Activated CD4-positive, alpha-beta memory T cell treated with anti-CD3 and anti-CD28 coated beads, Interleukin-2, amount 10 ng/mL, durations not matched to agents 7 days and 5 days (primary cell): Measurements from ENCODE around the gene MCTP1. TPM values are rescaled to one million over a fixed set of nuclear protein-coding genes. Genes with fewer than 3 reads are reported as not detected.
"Not testable (repeated sequence)": the region's sequence is repeated elsewhere in the genome, so short reads cannot be mapped to it uniquely, and the experiment has no call there.

Experiments used
- CTCF ChIA-PET: fragments of 350-600 bp; sonication (Branson Sonifier 250); formaldehyde crosslinking; loops from one replicate; lab custom pipeline; 2021; ENCODE audit warnings: antibody characterized with exemption, inconsistent platforms; lab: Charles Lee
- POLR2A ChIA-PET: fragments of 350-600 bp; sonication (Branson Sonifier 250); formaldehyde crosslinking; loops from one replicate; lab custom pipeline; 2021; ENCODE audit warnings: antibody characterized with exemption; lab: Charles Lee
- DNase-seq: peaks from one replicate; pipeline ENCODE4 v3.0.0-alpha.2; 2020
- H3K27ac Mint-ChIP-seq: one replicate; pipeline ENCODE4 v1.8.0; 2021; ENCODE audit warnings: mild to moderate bottlenecking, mixed read lengths
- H3K27me3 Mint-ChIP-seq: one replicate; pipeline ENCODE4 v1.8.0; 2021; ENCODE audit warnings: mixed read lengths
- H3K36me3 Mint-ChIP-seq: one replicate; pipeline ENCODE4 v1.8.0; 2021; ENCODE audit warnings: low read depth, mixed read lengths
- H3K4me1 Mint-ChIP-seq: one replicate; pipeline ENCODE4 v1.8.0; 2021; ENCODE audit warnings: mixed read lengths
- H3K4me3 Mint-ChIP-seq: one replicate; pipeline ENCODE4 v1.8.0; 2021; ENCODE audit warnings: mild to moderate bottlenecking, mixed read lengths
- H3K9me3 Mint-ChIP-seq: one replicate; pipeline ENCODE4 v1.8.0; 2021; ENCODE audit warnings: mixed read lengths
- total RNA-seq, 2 experiments: library from RNA; stranded (reverse); gene quantifications; one replicate each; pipeline ENCODE4 v1.2.3, GENCODE V29; 2021

MCTP1 gene
- total RNA-seq, 2 experiments from 2014 or later = not detected

- ChIA-PET POLR2A (no interaction called here), CTCF (interaction anchor here (1.4 kb wide), 2 partner anchors 10 to 86 kb away, joined by 4 read pairs; no protein-coding TSS in a partner anchor)
- H3K27ac Mint-ChIP-seq = no peak overlapping the region
Observed at GRCh38 chr5:94967525-94967924, 317.4 kb downstream of the MCTP1 start.

GRCh38 chr5:94959279-94959678 lies 325.6 kb downstream of the MCTP1 start:
- POLR2A ChIA-PET = not testable (repeated sequence)

More at GRCh38 chr5:94967525-94967924, 317.4 kb downstream of the MCTP1 start:
- H3K27me3 Mint-ChIP-seq = peaks cover 10% of the 10 kb centered on the region
- DNase-seq = no peak
- no peaks in the 10 kb centered on the region for H3K36me3 Mint-ChIP-seq
- no peaks in the 10 kb centered on the region for H3K4me1 Mint-ChIP-seq
- H3K4me3 Mint-ChIP-seq = no peak overlapping the region
- H3K9me3 Mint-ChIP-seq = no peaks in the 10 kb centered on the region

DNA sequence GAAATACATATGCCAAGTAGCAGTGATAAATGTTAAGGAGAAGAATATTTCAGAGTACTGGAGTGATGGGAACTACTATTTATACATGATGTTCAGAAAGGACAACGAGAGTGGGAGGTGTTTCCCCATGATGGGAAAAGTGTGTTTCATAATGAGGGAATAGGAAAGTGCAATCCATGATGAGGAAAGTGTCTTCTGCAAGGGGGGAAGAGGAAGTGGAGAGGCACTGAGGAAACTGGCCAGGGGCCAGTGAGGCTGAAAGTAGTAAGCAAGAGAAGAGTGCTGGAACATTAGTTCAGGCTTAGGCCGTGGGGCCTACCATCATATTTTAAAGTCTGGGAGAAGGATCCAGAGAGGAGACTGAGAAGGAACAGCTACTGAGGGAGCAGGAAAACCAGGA lies 339.2 kb downstream of the MCTP1 start:
- H3K36me3 Mint-ChIP-seq = no peaks in the 10 kb centered on the region
- H3K4me3 Mint-ChIP-seq = no peak overlapping the region
- no peaks in the 10 kb centered on the region for H3K4me1 Mint-ChIP-seq
- H3K27ac Mint-ChIP-seq = no peak overlapping the region
- DNase-seq = no peak
- H3K9me3 Mint-ChIP-seq = no peaks in the 10 kb centered on the region
- peaks cover 3% of the 10 kb centered on the region for H3K27me3 Mint-ChIP-seq
- ChIA-PET CTCF (no interaction called here), POLR2A (no interaction called here)

More at GRCh38 chr5:94959279-94959678, 325.6 kb downstream of the MCTP1 start:
- H3K9me3 Mint-ChIP-seq, DNase-seq, CTCF ChIA-PET, H3K4me1 Mint-ChIP-seq, H3K4me3 Mint-ChIP-seq, H3K36me3 Mint-ChIP-seq, H3K27ac Mint-ChIP-seq, H3K27me3 Mint-ChIP-seq: not testable (repeated sequence)

GRCh38 chr5:94944160-94944559 lies 340.7 kb downstream of the MCTP1 start:
- Mint-ChIP-seq H3K4me1 (no peaks in the 10 kb centered on the region), H3K27me3 (peaks cover 3% of the 10 kb centered on the region), H3K27ac (no peak overlapping the region), H3K36me3 (no peaks in the 10 kb centered on the region), H3K9me3 (no peaks in the 10 kb centered on the region), H3K4me3 (no peak overlapping the region)
- CTCF ChIA-PET = no interaction called here
- POLR2A ChIA-PET = no interaction called here
- DNase-seq = no peak

GRCh38 chr5:94941122-94941755 lies 343.7 kb downstream of the MCTP1 start:
- no peak overlapping the region for H3K27ac Mint-ChIP-seq
- peaks cover 8% of the 10 kb centered on the region for H3K27me3 Mint-ChIP-seq
- H3K36me3 Mint-ChIP-seq = no peaks in the 10 kb centered on the region
- DNase-seq = no peak
- no peak overlapping the region for H3K4me3 Mint-ChIP-seq
- ChIA-PET CTCF (no interaction called here), POLR2A (no interaction called here)
- H3K9me3 Mint-ChIP-seq = no peaks in the 10 kb centered on the region
- no peaks in the 10 kb centered on the region for H3K4me1 Mint-ChIP-seq

GRCh38 chr5:94932259-94932658 lies 352.6 kb downstream of the MCTP1 start:
- Mint-ChIP-seq H3K36me3 (no peaks in the 10 kb centered on the region), H3K27me3 (no peaks in the 10 kb centered on the region), H3K27ac (no peak overlapping the region), H3K9me3 (no peaks in the 10 kb centered on the region), H3K4me1 (no peaks in the 10 kb centered on the region), H3K4me3 (no peak overlapping the region)
- CTCF ChIA-PET = no interaction called here
- POLR2A ChIA-PET = no interaction called here
- no peak for DNase-seq

DNA sequence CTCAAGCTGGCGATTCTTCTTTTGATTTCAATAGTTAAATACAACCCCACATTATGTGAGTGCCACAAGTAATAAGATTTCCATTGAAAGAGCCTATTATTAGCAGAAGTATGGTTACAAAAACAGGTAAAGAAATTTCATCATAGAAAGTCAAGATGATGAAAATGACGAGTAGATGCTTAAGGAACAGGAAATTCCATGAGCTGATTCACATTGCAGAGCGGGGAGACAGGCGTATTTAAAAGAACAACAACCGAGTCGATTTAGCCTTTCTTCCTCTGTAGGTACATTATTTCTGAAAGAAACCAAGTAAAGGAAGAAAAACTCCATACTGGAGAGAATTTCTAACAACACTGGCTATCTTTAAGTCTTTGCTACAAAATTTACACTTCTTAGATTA lies 356.0 kb downstream of the MCTP1 start:
- ChIA-PET POLR2A (no interaction called here), CTCF (no interaction called here)
- Mint-ChIP-seq H3K36me3 (no peaks in the 10 kb centered on the region), H3K27ac (no peak overlapping the region), H3K9me3 (no peaks in the 10 kb centered on the region), H3K4me1 (no peaks in the 10 kb centered on the region), H3K4me3 (no peak overlapping the region), H3K27me3 (peaks cover 4% of the 10 kb centered on the region)
- no peak for DNase-seq

DNA sequence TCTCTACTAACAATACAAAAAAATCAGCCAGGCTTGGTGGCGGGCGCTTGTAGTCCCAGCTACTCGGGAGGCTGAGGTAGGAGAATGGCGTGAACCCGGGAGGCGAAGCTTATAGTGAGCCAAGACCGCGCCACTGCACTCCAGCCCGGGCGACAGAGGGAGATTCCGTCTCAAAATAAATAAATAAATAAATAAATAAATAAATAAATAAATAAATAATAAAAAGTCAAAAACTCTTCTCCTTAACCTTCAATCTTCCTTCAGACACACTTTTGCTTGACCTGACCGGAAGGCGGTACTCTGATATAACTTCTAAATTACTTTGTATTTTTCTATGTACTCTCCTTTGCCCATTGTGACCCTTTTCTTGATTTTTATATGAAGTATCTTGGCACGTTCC lies 364.3 kb downstream of the MCTP1 start:
- CTCF ChIA-PET = no interaction called here
- peaks cover 8% of the 10 kb centered on the region for H3K27me3 Mint-ChIP-seq
- no peaks in the 10 kb centered on the region for H3K36me3 Mint-ChIP-seq
- no peak overlapping the region for H3K4me3 Mint-ChIP-seq
- H3K27ac Mint-ChIP-seq = no peak overlapping the region
- POLR2A ChIA-PET = no interaction called here
- no peaks in the 10 kb centered on the region for H3K4me1 Mint-ChIP-seq
- H3K9me3 Mint-ChIP-seq = no peaks in the 10 kb centered on the region
- no peak for DNase-seq

DNA sequence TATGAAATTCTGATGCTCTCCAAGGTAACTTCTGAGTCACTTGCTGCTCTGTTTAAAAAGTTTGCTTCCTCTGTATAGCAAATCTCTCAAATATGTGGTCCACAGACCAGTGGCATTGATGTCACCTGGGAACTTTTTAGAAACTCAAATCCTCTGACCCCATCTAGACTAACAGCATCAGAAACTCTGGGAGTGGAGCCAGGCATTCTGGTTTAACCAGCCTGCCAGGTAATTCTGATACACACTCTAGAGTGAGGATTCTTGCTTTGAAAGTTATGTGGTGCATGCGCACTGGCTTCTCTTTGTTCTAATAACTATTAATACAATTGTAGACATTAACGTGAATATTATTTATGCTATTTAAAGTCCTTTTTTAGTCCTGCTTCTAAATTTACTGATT lies 368.3 kb downstream of the MCTP1 start:
- peaks cover 10% of the 10 kb centered on the region for H3K27me3 Mint-ChIP-seq
- H3K4me1 Mint-ChIP-seq = no peaks in the 10 kb centered on the region
- CTCF ChIA-PET = no interaction called here
- no peaks in the 10 kb centered on the region for H3K9me3 Mint-ChIP-seq
- no peak overlapping the region for H3K27ac Mint-ChIP-seq
- POLR2A ChIA-PET = no interaction called here
- no peak overlapping the region for H3K4me3 Mint-ChIP-seq
- H3K36me3 Mint-ChIP-seq = no peaks in the 10 kb centered on the region
- DNase-seq = no peak

GRCh38 chr5:94911276-94911675 lies 373.6 kb downstream of the MCTP1 start:
- Mint-ChIP-seq H3K4me3 (no peak overlapping the region), H3K36me3 (no peaks in the 10 kb centered on the region), H3K4me1 (no peaks in the 10 kb centered on the region), H3K27ac (no peak overlapping the region), H3K9me3 (no peaks in the 10 kb centered on the region), H3K27me3 (peaks cover 9% of the 10 kb centered on the region)
- ChIA-PET POLR2A (no interaction called here), CTCF (interaction anchor here (1.4 kb wide), 1 partner anchor 173 kb away, joined by 3 read pairs; no protein-coding TSS in a partner anchor)
- no peak for DNase-seq

DNA sequence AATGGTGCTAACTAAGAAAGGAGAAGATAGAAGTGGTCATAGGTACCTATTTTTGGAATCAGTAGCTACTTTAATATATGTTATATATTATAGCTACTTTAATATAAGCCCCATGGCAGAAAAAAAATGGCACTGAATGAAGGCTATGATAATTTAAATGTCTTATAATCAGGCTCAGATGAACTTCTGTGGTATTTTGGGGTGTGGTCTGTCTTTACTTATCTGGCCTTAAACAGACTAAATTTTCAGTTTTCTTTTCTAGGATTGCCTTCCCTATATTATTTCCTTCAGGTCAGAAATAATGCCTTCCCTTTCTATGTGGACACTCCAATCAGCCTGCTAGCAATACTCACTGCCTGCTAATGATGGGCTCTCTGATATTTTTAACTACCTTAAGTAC lies 374.2 kb downstream of the MCTP1 start:
- DNase-seq = no peak
- ChIA-PET POLR2A (no interaction called here), CTCF (interaction anchor here (1.4 kb wide), 1 partner anchor 173 kb away, joined by 3 read pairs; no protein-coding TSS in a partner anchor)
- Mint-ChIP-seq H3K4me3 (no peak overlapping the region), H3K36me3 (no peaks in the 10 kb centered on the region), H3K27me3 (peaks cover 8% of the 10 kb centered on the region), H3K27ac (no peak overlapping the region), H3K4me1 (no peaks in the 10 kb centered on the region), H3K9me3 (no peaks in the 10 kb centered on the region)

GRCh38 chr5:94908889-94909480 lies 375.9 kb downstream of the MCTP1 start:
- Mint-ChIP-seq H3K9me3 (no peaks in the 10 kb centered on the region), H3K4me3 (no peak overlapping the region), H3K27ac (no peak overlapping the region), H3K4me1 (no peaks in the 10 kb centered on the region), H3K36me3 (no peaks in the 10 kb centered on the region), H3K27me3 (peaks cover 3% of the 10 kb centered on the region)
- CTCF ChIA-PET = interaction anchor here (1.2 kb wide), 1 partner anchor 171 kb away, joined by 3 read pairs; no protein-coding TSS in a partner anchor
- DNase-seq = no peak
- POLR2A ChIA-PET = interaction anchor here (1.0 kb wide), 1 partner anchor 17 kb away, joined by 3 read pairs; no protein-coding TSS in a partner anchor

- Mint-ChIP-seq H3K27ac (no peak overlapping the region), H3K27me3 (peaks cover 3% of the 10 kb centered on the region), H3K36me3 (no peaks in the 10 kb centered on the region), H3K4me1 (no peaks in the 10 kb centered on the region), H3K4me3 (no peak overlapping the region), H3K9me3 (no peaks in the 10 kb centered on the region)
- CTCF ChIA-PET = no interaction called here
- POLR2A ChIA-PET = no interaction called here
- DNase-seq = no peak
Observed at GRCh38 chr5:94906750-94907149, 378.1 kb downstream of the MCTP1 start.

DNA sequence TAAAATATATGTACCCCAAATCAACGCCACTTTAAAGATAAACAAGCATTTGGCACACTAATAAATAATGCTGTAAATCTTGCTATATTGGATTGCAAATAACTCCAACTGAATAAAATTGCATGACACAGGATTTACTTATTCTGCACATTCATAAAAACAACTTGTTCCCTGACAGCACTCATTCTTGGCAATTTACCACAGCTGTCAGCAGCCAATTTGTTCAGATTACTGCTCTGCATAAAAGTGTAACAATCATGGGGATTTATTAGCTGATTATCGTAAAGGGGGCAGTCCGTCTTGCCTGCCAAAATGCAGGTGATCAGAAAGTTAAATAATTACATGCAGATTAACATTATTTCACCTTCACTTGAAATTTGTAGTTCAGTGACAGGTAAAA lies 381.2 kb downstream of the MCTP1 start:
- Mint-ChIP-seq H3K4me1 (no peaks in the 10 kb centered on the region), H3K9me3 (no peaks in the 10 kb centered on the region), H3K27me3 (peaks cover 6% of the 10 kb centered on the region), H3K4me3 (no peak overlapping the region), H3K27ac (no peak overlapping the region), H3K36me3 (no peaks in the 10 kb centered on the region)
- no peak for DNase-seq
- POLR2A ChIA-PET = no interaction called here
- CTCF ChIA-PET = no interaction called here
